ENCODE results near the gene TPSD1.
"Not testable (repeated sequence)": the region's sequence is repeated elsewhere in the genome, so short reads cannot be mapped to it uniquely, and the experiment has no call there.

The TPSD1 gene

DNA sequence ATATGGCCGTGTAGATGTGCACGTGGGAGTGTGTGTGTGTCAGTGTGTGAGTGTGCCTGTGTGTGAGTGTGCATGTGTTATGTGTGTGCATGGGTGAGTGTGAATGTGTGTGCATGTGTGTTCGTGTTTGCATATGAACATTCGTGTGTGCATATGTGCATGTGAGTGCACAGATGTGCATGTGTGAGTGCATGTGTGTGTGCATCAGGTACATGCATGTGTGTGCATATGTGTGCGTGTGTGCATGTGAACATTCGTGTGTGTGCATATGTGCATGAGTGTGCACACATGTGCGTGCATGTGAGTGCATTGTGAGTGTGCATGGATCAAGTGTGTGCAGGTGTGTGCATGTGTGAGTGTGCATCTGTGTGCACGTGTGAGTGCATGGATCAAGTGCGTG is 17.9 kb upstream of the TPSD1 start:
- TF ChIP-seq, protein P1, sequence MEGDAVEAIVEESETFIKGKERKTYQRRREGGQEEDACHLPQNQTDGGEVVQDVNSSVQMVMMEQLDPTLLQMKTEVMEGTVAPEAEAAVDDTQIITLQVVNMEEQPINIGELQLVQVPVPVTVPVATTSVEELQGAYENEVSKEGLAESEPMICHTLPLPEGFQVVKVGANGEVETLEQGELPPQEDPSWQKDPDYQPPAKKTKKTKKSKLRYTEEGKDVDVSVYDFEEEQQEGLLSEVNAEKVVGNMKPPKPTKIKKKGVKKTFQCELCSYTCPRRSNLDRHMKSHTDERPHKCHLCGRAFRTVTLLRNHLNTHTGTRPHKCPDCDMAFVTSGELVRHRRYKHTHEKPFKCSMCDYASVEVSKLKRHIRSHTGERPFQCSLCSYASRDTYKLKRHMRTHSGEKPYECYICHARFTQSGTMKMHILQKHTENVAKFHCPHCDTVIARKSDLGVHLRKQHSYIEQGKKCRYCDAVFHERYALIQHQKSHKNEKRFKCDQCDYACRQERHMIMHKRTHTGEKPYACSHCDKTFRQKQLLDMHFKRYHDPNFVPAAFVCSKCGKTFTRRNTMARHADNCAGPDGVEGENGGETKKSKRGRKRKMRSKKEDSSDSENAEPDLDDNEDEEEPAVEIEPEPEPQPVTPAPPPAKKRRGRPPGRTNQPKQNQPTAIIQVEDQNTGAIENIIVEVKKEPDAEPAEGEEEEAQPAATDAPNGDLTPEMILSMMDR (IDR thresholded peaks at IDR 0.05; ENCODE audit: extremely low read depth, missing control alignments): no peak
- no peak for DNase-seq (ENCODE audit: low spot score)

DNA sequence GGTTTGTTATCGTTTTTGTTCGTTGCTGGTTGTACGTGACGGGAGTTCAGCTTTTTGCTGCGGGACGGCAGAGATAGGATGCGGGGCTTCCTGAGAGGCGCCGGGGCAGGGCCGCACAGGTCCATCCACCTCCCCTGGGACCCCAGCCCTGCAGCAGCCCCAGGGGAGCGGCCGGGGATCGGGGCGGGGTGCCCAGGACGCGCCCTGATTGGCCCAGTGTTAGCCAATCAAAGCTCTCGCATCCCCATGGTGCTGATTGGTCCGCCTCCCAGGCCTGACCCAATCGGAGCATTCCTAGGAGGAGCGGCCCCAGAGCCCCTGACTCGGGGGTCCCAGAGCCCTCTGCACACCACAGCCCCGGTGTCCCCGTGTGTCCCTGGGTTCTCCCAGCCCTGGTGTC is 17.0 kb upstream of the TPSD1 start:
- not testable (repeated sequence) for DNase-seq (ENCODE audit: low spot score)

DNA sequence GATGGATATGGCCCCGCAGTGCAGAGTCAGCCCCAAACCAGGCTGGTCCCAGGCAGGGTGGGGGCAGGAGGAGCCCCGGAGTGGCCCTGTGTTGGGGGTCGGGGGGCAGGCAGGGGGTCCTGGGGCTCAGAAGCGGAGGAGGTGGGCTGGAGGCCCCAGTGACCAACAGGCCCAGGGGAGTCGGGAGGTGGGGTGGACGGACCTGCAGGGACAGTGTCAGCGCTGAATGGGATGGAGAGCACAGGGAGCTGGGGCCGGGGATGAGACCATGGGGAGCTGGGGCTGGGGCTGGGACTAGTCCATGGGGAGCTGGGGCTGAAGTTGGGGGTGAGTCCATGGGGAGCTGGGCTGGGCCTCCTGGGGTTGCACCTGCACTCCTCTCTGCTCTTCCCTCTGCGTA is 16.3 kb upstream of the TPSD1 start:
- DNase-seq (ENCODE audit: low spot score): not testable (repeated sequence)

DNA sequence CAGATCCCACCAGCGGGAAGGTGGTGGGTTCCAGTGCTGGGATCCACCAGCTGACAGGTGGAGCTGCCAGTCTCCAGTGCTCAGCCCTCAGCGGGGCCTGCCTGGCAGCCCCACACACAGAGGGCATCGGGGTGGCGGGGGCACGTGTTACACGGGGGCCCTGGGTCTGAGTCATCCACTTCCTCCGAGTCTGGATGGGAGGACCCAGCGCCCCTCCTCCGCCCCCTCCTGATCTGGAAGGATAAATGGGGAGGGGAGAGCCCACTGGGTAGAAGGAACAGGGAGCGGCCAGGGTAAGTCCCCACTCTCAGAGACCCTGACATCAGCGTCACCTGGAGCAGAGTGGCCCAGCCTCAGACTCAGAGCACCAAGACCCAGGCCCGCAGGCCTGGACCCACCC is 15.4 kb upstream of the TPSD1 start, which contains the start of gene TPSAB1:
Gene TPSAB1, plus strand, starts transcription at position 270 of the 400 bp plus-strand sequence. CDS start 234 bp downstream, outside the sequence.
- DNase-seq (ENCODE audit: low spot score): not testable (repeated sequence)

DNA sequence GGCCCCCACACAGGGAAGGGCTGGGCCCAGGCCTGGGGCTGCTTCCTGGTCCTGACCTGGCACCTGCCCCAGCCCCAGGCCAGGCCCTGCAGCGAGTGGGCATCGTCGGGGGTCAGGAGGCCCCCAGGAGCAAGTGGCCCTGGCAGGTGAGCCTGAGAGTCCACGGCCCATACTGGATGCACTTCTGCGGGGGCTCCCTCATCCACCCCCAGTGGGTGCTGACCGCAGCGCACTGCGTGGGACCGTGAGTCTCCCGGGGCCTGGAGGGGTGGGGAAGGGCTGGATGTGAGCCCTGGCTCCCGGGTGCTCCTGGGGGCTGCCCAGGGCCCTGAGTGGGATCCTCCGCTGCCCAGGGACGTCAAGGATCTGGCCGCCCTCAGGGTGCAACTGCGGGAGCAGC is 14.8 kb upstream of the TPSD1 start:
- not testable (repeated sequence) for DNase-seq (ENCODE audit: low spot score)

DNA sequence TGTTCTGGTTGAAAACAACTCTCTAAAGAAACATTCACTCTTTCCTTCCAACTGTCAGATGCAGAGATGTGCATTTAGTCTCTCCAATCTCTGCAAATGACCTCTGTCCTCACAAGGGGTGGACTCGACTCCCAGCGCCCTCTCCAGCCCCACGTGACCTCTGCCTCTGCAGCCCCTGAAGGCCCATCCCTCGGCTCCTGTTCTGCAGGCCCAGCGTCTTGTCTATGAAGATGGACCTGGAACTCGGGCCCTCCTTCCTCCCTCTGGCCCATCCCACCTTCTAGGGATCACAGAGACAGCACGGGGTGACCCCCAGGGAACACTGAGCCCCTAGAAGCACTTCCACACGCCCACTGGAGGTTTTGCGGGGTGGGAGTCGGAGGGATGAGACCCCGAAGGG is 12.5 kb upstream of the TPSD1 start:
- not testable (repeated sequence) for DNase-seq (ENCODE audit: low spot score)

DNA sequence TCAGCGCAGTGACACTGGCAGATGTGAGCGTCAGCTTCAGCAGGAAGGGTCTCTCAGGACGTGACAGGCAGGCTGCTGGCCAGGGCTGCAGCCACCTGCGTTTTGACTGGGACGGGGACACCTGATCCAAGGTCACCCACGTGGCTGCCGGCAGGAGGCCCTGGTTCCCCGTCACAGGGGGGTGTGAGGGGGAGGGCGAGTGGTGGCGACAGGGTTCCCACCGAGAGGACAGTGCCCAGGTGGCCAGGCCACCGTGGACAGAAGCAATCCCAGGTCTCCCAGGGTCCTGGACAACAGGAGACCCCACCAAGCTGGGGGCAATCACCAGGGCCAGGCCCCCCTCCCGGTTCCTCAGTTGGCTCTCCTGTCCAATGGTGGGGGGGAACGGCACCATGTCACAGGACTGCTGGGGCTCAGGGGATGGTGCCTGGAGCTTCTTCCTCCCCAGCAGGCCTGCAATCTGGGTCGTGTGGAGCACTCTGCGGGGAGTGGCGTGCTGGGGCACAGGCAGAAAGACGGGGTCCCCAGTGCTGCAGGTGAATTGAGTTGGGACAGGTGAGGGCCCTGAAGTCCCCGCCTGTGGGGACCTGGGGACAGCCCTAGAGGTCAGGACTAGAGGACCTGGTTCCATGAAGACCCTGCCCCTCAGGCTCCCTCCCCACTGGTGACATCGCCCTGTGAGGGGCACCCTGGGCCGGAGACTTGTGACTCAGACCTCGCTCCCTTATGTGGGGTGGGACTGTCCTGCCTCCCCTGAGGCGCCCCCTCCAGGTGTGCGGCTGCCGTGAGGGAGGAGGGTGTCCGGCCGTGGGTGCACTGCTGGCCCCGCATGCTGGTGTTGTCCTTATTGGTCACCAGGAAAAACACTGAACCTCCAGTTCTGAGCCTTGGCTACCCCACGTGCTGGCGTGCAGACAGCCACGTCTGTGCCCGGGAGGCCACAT is 11.7 kb upstream of the TPSD1 start:
- not testable (repeated sequence) for DNase-seq (ENCODE audit: low spot score)

DNA sequence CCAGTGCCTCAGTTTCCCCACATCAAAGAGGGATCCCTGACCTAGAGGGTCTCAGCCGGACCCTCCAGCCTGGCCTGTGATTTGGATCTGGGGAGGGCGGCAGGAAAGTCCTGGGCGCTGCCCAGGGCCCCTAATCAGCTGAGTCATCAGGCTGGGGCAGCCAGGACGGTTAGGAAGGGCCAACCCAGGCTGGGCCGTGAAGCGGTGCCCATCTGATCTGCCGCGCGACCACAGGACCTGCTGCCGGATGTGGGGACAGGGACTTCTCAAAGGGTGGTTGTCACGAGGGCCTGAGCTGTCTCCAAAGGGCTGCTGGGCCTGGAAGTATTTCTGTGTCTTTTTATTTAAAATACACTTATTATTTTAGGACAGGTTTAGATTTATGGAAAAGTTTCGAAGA is 11.0 kb upstream of the TPSD1 start:
- TF ChIP-seq, protein P1 (IDR thresholded peaks at IDR 0.05; ENCODE audit: extremely low read depth, missing control alignments): no peak
- no peak for DNase-seq (ENCODE audit: low spot score)

DNA sequence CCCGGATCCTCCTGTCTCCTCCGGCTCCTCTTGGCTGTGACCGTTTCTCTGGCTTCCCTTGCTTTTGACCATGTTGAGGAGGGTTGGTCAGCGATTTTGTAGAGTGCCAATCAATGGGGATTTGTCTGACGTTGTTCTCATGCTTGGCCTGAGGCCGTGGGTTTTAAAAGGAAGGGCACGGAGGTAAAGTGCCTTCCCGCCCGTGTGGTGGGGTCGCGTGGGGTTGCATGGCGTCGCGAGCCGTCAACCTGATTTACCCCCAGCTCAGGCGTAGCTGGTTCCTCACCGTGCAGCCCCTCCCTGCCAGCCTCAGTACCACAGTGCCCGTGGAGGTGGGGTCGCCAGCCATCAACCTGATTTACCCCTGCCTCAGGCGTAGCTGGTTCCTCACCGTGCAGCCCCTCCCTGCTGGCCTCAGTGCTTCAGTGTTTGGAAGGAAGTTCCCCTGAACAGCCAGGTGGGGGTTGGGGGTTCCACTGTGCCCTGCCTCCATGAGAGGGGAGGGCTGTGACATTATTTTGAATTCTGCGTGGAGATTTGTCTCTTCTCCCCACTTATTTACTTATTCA is 10.3 kb upstream of the TPSD1 start:
- TF ChIP-seq, protein P1 (IDR thresholded peaks at IDR 0.05; ENCODE audit: extremely low read depth, missing control alignments): no peak
- DNase-seq (ENCODE audit: low spot score): no peak

DNA sequence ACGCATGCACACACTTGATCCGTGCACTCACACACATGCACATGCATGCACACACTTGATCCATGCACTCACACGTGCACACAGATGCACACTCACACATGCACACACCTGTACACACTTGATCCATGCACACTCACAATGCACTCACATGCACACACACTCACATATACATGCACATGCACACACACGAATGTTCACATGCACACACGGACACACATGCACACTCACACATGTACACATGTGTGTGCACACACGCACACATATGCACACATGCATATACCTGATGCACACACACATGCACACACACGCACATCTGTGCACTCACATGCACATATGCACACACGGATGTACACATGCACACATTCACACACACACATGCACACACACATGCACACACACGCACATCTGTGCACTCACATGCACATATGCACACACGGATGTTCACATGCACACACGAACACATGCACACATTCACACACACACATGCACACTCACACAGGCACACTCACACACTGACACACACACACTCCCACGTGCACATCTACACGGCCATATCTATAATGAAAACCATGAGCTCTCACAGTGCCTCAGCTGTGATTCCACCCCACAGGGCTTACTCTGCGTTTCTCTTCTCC is 7.8 kb upstream of the TPSD1 start:
- not testable (repeated sequence) for DNase-seq (ENCODE audit: low spot score)

DNA sequence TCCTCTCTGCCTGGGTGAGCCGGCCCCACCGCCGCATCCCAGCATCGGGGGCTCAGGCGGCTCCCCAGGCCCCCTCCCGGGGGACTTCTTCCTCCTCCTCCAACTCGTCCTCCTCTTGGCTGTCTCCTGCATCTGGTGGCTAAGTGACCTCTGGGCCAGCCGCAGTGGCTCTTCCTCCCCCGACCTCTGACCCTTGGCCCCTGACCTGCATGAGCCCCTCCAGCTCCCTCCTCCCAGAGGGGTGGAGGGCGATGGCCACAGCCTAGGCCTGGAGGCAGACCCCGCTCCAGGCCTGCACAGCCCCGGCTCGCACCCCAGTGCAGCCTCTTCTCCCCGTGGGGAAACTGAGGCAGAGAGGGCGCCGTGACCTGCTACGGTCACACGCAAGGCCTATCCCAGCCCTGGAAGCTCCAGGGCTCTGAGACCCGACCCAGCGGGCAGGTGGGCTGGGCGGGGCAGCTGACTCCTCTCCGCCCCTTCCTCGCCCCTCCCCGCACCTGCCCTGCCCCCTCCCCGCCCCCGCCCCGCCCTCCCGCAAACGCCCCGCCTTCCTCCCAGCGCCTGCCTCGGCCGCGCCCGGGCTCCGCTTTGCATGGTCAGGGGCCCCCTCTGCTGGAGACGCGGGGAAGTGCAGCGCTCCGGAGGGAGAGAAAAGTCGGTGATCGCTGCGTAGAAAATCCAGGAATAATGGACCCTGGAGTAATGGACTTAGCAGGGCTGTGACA is 6.7 kb upstream of the TPSD1 start:
- not testable (repeated sequence) for DNase-seq (ENCODE audit: low spot score)

DNA sequence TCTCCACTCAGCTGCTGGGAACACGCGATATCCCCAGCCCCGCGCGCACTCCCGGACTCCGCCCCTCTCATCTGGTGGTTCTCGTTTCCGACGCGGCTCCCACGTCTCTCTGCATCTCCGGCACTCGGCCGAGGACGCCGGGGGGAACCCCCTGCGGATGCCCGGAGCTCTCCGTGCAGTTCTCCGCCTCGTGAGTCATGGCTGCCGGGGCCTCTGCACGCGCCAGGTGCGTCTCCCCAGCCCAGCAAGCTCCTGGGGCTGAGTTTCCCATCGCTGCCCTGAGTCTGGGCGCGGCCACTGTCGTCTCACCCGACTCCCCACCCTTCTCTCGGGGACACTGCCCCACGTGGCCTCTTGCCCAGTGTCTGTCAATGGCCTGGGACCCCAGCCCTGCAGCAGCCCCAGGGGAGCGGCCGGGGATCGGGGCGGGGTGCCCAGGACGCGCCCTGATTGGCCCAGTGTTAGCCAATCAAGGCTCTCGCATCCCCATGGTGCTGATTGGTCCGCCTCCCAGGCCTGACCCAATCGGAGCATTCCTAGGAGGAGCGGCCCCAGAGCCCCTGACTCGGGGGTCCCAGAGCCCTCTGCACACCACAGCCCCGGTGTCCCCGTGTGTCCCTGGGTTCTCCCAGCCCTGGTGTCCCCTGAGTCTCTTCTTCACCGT is 2.0 kb upstream of the TPSD1 start:
- not testable (repeated sequence) for DNase-seq (ENCODE audit: low spot score)

DNA sequence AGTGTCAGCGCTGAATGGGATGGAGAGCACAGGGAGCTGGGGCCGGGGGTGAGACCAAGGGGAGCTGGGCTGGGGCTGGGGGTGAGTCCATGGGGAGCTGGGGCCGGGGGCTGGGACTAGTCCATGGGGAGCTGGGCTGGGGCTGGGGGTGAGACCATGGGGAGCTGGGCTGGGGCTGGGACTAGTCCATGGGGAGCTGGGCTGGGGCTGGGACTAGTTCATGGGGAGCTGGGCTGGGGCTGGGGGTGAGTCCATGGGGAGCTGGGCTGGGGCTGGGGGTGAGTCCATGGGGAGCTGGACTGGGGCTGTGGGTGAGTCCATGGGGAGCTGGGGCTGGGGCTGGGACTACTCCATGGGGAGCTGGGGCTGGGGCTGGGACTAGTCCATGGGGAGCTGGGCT is 1.0 kb upstream of the TPSD1 start:
- DNase-seq (ENCODE audit: low spot score): not testable (repeated sequence)

DNA sequence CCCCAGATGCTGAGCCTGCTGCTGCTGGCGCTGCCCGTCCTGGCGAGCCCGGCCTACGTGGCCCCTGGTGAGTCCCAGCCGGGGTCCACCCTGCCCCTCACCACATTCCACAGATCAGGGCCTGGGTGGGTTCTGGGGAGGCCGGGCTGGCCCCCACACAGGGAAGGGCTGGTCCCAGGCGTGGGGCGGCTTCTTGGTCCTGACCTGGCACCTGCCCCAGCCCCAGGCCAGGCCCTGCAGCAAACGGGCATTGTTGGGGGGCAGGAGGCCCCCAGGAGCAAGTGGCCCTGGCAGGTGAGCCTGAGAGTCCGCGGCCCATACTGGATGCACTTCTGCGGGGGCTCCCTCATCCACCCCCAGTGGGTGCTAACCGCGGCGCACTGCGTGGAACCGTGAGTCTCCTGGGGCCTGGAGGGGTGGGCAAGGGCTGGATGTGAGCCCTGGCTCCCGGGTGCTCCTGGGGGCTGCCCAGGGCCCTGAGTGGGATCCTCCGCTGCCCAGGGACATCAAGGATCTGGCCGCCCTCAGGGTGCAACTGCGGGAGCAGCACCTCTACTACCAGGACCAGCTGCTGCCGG is 516 bp downstream of the TPSD1 start:
- DNase-seq (ENCODE audit: low spot score): not testable (repeated sequence)

Measured in GM20000 (cell line).